ENCODE measurements around the gene IGSF5.

GRCh38 chr21:39776589-39776988 lies 31.6 kb downstream of the IGSF5 start:
- TF ChIP-seq CTCF (IDR thresholded peaks at IDR 0.05), result no peak
- no peak for TF ChIP-seq POLR2AphosphoS5 (IDR thresholded peaks at IDR 0.05)
- no peak for TF ChIP-seq POLR2A (IDR thresholded peaks at IDR 0.05)
